ENCODE results near the gene PEG3. TPM values are rescaled to one million over a fixed set of nuclear protein-coding genes. Genes with fewer than 3 reads are reported as not detected.

PEG3 gene
- total and polyA plus RNA-seq, 2 donors (not counting 1 experiment from before 2014, with no cell fraction given) = 0.01 TPM; not detected in 1

Small RNAs within 50 kb of the gene (small RNA-seq; reads per million reads assigned to genes)
- gene AC006115.2 (ENCODE audit: insufficient read length, low read depth, low replicate concordance) = not detected

Other genes with a start within 250 kb of the PEG3 start
- gene ZNF71, start 245.4 kb downstream of the PEG3 start, total RNA-seq = 9.0 and 9.3 TPM in 2 replicates
- gene ZNF71, start 245.4 kb downstream of the PEG3 start, polyA plus RNA-seq = 4.8 and 6.4 TPM in 2 replicates
- gene SMIM17, start 197.6 kb downstream of the PEG3 start, total RNA-seq = not detected in 2 replicates
- not detected in 2 replicates for gene SMIM17, start 197.6 kb downstream of the PEG3 start, polyA plus RNA-seq
- 7.0 and 10.1 TPM in 2 replicates for gene ZNF835, start 169.0 kb downstream of the PEG3 start, total RNA-seq
- 2.1 and 4.3 TPM in 2 replicates for gene ZNF835, start 169.0 kb downstream of the PEG3 start, polyA plus RNA-seq
- gene ZIM2, start within 50 bp of the PEG3 start, total RNA-seq = not detected in 2 replicates
- not detected in 2 replicates for gene ZIM2, start within 50 bp of the PEG3 start, polyA plus RNA-seq

Data from B cell (primary cell).